ENCODE results near the gene SDF2L1. TPM values are rescaled to one million over a fixed set of nuclear protein-coding genes. Genes with fewer than 3 reads are reported as not detected.
"Not testable (repeated sequence)": the region's sequence is repeated elsewhere in the genome, so short reads cannot be mapped to it uniquely, and the experiment has no call there.

The SDF2L1 gene
- total RNA-seq, 4 donors from 2014 or later: 8.2 to 21.4 (median 19.6) TPM

DNA sequence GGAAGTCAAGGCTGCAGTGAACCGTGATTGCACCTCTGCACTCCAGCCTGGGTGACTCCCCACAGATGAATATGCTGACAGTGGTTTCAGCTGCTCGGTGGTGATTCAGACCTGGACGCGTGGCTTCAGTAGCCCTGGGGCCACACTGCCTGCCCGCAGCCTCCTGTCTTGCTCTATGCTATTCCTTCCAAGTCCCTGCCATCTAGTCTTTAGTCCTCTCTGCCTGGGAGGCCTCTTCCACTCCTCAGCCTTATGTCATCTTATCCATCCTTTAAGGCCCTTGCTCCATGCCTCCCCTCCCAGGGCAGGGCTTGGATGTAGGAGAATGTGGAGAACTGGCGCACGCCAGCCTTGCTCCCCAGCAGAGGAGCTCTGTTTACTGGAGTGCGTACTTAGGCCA lies 35.3 kb upstream of the SDF2L1 start:
- 93 to 96% methylated on average over 8 of the region's 8 CpGs for WGBS, 2 donors
- intact Hi-C loops (cut with DNase I; ENCODE audit: low total_unique reads): no loop called here

DNA sequence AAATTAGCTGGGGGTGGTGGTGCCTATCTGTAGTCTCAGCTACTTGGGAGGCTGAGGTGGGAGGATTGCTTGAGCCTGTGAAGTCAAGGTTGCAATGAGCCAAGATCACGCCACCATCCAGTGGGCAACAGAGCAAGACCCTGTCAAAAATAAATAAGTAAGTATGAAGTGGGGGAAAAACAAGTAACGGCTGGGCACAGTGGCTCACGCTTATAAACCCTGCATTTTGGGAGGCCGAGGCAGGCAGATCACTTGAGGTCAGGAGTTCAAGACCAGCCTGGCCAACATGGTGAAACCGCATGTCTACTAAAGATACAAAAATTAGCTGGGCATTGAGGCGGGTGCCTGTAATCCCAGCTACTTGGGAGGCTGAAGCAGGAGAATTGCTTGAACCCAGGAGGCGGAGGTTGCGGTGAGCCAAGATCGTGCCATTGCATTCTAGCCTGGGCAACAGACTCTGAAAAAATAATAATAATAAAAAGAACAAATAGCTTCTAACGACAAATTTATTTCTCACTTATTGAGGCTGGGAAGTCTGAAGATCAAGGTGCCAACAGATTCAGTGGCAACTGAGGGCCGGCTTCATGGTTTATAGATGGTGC lies 32.4 kb upstream of the SDF2L1 start:
- intact Hi-C loops (cut with DNase I; ENCODE audit: low total_unique reads); DNase-seq (ENCODE audit: low spot score in 2 of 2); H3K4me3 ChIP-seq (ENCODE audit: low read depth, poor library complexity, severe bottlenecking): not testable (repeated sequence)
- 97% methylated on average over 11 of the region's 11 CpGs for WGBS, 2 donors

More for the DNA sequence above, 35.3 kb upstream of the SDF2L1 start:
- DNase-seq (ENCODE audit: low spot score in 2 of 2): no peak
- H3K4me3 ChIP-seq (ENCODE audit: low read depth, poor library complexity, severe bottlenecking): no peak overlapping the region
- TF ChIP-seq POLR2A (IDR thresholded peaks at IDR 0.05): no peak
- TF ChIP-seq, protein P1, sequence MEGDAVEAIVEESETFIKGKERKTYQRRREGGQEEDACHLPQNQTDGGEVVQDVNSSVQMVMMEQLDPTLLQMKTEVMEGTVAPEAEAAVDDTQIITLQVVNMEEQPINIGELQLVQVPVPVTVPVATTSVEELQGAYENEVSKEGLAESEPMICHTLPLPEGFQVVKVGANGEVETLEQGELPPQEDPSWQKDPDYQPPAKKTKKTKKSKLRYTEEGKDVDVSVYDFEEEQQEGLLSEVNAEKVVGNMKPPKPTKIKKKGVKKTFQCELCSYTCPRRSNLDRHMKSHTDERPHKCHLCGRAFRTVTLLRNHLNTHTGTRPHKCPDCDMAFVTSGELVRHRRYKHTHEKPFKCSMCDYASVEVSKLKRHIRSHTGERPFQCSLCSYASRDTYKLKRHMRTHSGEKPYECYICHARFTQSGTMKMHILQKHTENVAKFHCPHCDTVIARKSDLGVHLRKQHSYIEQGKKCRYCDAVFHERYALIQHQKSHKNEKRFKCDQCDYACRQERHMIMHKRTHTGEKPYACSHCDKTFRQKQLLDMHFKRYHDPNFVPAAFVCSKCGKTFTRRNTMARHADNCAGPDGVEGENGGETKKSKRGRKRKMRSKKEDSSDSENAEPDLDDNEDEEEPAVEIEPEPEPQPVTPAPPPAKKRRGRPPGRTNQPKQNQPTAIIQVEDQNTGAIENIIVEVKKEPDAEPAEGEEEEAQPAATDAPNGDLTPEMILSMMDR (IDR thresholded peaks at IDR 0.05): no peak

DNA sequence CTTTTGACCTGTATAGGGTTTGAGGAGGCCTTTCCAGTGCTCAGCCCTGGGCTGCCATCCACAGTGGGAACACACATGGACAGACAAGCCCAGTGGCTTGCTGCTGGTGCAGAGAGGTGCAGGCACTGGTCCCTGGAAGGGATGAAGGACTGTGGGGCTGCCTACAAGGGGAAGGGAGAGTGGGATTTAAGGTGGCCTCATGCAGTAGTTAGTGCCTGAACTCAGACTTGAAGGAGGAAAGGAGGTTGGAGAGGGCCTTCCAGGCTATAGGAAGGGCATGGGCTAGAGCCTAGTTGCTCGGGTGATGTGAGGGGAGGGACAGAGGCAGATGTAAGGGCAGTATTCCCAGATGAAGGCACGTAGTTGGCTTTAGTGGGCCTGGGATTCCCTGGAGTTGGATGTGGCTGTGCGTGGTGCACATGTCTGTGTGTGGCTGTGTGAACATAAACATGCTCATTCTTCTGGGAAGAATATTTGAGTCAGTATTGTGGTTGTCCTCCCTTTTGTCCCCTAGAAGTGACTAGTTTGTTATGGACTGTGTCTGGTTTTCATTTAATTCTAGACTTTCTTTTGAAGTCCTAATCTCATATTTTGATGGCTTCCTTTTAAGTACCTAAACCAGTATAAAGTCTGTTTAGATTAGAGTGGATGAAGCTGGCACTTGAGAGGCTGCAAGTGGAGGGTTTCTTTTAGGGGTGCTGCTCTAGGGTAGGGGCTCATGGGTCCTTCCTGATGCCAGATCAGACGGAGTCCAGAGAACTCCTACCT lies 30.7 kb upstream of the SDF2L1 start:
- no peak overlapping the region for H3K4me3 ChIP-seq (ENCODE audit: low read depth, poor library complexity, severe bottlenecking)
- TF ChIP-seq, protein P1 (IDR thresholded peaks at IDR 0.05): no peak
- TF ChIP-seq POLR2A (IDR thresholded peaks at IDR 0.05): no peak
- no peak for DNase-seq (ENCODE audit: low spot score in 2 of 2)
- 83 to 84% methylated on average over 4 of the region's 4 CpGs for WGBS, 2 donors
- intact Hi-C loops (cut with DNase I; ENCODE audit: low total_unique reads): no loop called here

DNA sequence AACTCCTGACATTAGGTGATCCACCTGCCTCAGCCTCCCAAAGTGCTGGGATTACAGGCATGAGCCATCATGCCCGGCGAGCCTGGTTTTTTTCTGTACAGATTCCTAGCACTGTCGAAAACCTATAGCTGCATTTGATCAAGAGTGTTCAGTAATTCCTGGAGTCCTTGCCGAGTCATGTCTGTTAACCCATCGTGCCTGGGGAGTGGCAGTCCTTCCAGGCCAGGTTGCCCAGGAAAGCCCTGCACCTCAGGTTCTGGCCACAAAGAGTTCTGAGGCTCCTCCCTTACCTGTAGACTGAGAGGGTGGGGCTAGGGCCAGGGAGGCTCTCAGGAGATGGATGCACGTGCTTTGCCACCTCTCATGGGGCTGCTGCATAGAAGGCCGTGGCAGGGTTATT lies 29.2 kb upstream of the SDF2L1 start:
- DNase-seq (ENCODE audit: low spot score in 2 of 2): no peak
- WGBS, 2 donors: 60 to 72% methylated on average over 7 of the region's 7 CpGs
- intact Hi-C loops (cut with DNase I; ENCODE audit: low total_unique reads): no loop called here
- no peak overlapping the region for H3K4me3 ChIP-seq (ENCODE audit: low read depth, poor library complexity, severe bottlenecking)
- no peak for TF ChIP-seq POLR2A (IDR thresholded peaks at IDR 0.05)
- TF ChIP-seq, protein P1 (IDR thresholded peaks at IDR 0.05): no peak

DNA sequence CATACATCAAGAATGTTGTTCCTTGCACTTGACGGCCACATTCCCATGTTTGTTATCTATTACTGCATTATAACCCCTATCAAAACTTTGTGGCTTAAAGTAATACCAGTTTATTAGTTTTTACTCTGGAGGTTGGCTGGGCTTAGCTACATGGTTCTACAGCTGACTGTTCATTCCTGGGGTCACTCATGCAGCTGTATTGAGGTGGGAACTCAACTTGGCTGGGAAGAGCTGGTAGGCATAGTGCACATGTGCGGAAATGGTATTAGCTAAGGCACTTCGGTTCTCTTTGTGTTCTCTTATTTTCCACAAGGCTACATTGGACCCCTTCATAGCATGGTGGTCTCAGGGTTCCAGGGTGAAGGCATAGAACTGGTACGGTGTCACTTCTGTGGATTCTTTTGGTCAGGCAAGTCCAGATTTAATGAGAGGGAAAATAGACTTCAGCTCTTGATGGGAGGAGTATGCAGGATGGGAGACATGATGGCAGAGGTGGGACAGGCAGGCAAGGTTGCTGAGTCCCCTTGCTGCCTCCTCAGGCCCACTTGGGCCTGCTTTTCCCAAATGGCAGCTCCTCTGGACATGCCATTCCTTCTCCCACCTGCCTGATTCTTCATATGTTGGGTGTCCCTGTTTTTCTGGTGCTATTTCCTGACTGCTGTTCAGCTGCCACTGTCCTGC lies 28.4 kb upstream of the SDF2L1 start:
- TF ChIP-seq, protein P1 (IDR thresholded peaks at IDR 0.05): no peak
- no peak for TF ChIP-seq POLR2A (IDR thresholded peaks at IDR 0.05)

DNA sequence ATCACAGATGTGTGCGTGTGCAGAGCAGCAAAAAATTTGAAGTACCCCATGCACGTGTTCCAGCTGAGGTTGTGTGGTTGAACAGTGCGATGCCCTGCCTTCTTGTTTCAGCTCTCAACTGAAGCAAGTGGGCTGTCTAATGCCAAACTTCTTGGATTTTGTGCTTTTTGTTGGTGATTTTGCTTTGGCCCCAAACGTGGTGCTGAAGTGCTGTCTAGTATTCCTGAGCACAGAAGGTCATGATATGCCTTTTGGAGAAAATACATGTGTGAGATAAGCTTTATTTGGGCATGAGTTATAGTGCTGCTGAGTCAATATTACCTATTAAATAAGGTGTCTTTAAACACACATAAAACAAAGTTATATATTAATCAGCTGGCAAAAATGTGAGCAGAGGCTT lies 26.4 kb upstream of the SDF2L1 start:
- TF ChIP-seq, protein P1 (IDR thresholded peaks at IDR 0.05): no peak
- no peak for TF ChIP-seq POLR2A (IDR thresholded peaks at IDR 0.05)
- WGBS, 2 donors: 82 to 89% methylated on average over 4 of the region's 4 CpGs
- no peak for DNase-seq (ENCODE audit: low spot score in 2 of 2)
- intact Hi-C loops (cut with DNase I; ENCODE audit: low total_unique reads): no loop called here
- no peak overlapping the region for H3K4me3 ChIP-seq (ENCODE audit: low read depth, poor library complexity, severe bottlenecking)

More for the DNA sequence above, 28.4 kb upstream of the SDF2L1 start:
- WGBS, 2 donors: 67 to 90% methylated on average over 4 of the region's 4 CpGs
- no peak overlapping the region for H3K4me3 ChIP-seq (ENCODE audit: low read depth, poor library complexity, severe bottlenecking)
- intact Hi-C loops (cut with DNase I; ENCODE audit: low total_unique reads): no loop called here
- DNase-seq (ENCODE audit: low spot score in 2 of 2): no peak

DNA sequence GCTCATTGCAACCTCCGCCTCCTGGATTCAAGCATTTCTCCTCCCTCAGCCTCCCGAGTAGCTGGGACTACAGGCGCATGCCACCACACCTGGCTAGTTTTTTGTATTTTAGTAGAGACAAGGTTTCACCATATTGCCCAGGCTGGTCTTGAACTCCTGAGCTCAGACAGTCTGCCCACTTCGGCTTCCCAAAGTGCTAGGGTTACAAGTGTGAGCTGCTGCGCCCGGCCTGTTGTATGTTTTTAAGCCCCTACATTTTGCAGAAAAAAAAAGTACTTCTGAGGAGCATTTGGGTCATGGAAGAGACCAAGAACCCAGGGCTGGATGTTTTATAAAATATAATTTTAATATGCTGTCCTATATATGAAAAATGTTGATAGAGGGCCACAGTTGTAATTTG lies 24.8 kb upstream of the SDF2L1 start:
- H3K4me3 ChIP-seq (ENCODE audit: low read depth, poor library complexity, severe bottlenecking); intact Hi-C loops (cut with DNase I; ENCODE audit: low total_unique reads); DNase-seq (ENCODE audit: low spot score in 2 of 2): not testable (repeated sequence)
- 96% methylated on average over 6 of the region's 6 CpGs for WGBS, 2 donors
